GM12873 (cell line): ENCODE results near the gene NUDT3.
A peak's percentile ranks its signal among the peaks of the same experiment; 100 is the strongest.

Experiments
- TF ChIP-seq, protein P1 (sequence below): IDR thresholded peaks from 2 replicates; pipeline ENCODE4 v1.5.1; 2012; ENCODE audit warnings: low read depth, mild to moderate bottlenecking, moderate library complexity, low read length, control low read depth; ENCODE audit not compliant: insufficient read depth; ENCODE audit errors: missing control alignments

NUDT3 gene

DNA sequence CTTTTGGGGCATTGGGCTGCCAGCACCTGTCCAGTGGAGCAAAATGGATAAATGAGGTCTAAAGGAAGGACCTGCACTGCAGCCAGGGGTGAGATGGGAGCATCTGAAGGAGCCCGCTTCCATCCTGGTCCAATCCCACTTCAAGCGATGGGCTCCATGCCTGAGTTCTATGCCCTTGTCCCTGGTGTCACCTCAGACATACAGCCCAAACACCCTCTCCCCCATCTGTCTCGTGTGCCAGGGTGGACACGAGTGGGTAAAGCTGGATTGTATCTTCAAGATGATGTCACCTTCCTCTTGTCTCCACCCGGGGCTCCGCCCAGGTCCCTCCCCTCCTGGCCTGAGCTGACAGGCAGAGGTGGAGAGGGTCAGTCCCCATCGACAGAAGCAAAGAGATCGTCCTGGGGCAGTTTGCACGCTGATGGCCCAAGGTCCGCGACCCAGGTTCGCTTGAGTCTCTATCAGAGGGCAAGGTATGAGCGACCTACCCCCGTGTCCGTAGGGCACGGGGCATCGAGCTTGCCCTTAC lies 144.2 kb downstream of the NUDT3 start:
- TF ChIP-seq, protein P1, sequence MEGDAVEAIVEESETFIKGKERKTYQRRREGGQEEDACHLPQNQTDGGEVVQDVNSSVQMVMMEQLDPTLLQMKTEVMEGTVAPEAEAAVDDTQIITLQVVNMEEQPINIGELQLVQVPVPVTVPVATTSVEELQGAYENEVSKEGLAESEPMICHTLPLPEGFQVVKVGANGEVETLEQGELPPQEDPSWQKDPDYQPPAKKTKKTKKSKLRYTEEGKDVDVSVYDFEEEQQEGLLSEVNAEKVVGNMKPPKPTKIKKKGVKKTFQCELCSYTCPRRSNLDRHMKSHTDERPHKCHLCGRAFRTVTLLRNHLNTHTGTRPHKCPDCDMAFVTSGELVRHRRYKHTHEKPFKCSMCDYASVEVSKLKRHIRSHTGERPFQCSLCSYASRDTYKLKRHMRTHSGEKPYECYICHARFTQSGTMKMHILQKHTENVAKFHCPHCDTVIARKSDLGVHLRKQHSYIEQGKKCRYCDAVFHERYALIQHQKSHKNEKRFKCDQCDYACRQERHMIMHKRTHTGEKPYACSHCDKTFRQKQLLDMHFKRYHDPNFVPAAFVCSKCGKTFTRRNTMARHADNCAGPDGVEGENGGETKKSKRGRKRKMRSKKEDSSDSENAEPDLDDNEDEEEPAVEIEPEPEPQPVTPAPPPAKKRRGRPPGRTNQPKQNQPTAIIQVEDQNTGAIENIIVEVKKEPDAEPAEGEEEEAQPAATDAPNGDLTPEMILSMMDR, result no peak

- TF ChIP-seq, protein P1, result no peak
Measured at GRCh38 chr6:34247481-34248197, 144.8 kb downstream of the NUDT3 start.

DNA sequence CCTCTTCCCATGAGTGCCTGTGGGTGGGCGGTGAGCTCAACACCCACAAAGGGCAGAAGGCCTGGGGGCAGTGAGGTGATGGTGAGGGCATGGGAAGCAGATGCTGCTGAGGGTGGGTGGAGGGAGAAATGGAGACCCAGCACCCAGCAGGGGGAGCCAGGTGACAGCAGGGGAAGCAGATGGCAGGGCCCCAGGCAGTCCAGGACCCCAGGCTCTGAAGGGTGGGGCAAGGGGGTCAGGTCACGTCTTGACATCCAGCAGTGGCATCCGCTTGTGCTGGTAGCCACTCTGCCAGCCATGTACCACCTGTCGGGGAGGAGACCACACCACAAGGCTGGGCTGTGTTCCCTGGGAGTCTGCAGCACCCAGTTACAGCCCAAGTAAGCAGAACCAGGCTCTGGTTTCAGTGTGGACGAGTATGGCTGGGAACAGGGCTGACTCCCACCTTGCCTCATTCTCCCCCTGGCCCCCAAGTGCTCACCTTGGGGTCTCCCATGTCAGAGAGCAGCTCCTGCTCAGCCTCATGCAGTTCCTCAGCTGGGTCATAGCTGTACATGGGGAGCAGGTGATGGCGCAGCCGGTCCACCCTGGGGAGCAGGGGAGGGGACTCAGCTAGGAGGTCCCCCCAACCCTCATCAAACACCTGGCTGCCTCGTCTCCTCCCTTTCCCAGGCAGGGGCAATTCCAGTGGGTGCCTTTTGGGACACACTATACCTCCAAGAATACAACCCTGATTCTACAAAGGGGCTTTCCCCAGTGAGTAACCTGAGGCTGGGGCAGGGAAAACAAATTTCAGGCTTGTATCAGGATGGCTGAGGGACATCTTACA lies 145.7 kb downstream of the NUDT3 start:
- TF ChIP-seq, protein P1, result peak; percentile 78

- TF ChIP-seq, protein P1, result no peak
Measured at GRCh38 chr6:34246249-34246562, 146.3 kb downstream of the NUDT3 start.

DNA sequence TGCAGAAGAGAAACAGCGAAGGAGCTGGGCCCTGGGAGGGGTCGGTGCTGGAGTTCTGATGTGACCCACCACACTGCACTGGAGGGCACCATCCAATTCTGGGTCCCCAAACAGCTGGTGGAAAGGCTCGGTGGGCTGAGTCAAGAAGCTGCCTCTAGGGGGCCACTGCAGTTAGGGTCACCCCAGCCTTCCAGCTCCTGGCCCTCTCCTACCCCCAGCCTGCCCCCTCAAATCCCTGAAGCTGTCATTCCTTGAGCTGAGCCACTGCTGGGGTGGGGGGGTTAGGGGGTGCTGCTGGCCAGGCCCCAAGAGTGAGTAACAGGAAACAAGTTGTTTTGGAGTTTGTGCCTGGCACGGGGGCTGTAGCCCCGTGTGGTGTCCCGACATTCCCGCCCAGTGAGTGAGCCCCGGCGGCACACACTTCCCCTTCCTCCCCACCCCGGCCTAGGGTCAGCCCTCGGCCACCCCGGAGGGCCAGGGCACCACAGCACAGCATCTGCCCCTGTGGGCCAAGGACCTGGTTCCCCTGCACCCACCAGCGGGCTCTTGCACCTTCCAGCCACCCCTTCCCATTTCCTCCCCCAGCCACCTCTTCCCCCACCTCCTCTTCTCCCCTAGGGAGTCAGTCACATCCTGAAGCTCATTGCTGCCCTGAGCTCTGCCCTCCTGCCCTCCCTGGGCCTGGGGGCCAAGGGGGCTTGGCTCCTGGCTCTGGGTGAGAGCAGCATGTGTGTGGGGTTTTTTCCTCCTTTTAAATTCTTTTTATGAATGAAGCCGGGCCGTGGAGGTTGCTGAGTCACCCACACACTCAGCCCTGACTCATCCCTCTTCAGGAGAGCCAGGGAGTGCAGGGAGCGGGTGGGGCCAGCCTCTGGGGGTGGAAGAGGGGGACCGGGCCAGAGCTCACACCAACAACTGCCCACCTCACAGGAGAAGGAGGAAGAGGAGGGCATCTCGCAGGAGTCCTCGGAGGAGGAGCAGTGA lies 148.3 kb downstream of the NUDT3 start:
- TF ChIP-seq, protein P1, result peak; percentile 64

- TF ChIP-seq, protein P1, result no peak
Measured at GRCh38 chr6:34243131-34243771, 149.2 kb downstream of the NUDT3 start.
